Measurements from ENCODE around the gene OR2A2. TPM values are rescaled to one million over a fixed set of nuclear protein-coding genes. Genes with fewer than 3 reads are reported as not detected.

OR2A2 gene
- total and polyA plus RNA-seq, 10 of the 15 experiments (the other 5 are each of a cell fraction or from before 2014, with no cell fraction given) = not detected

- TF ChIP-seq DPF2 (IDR thresholded peaks at IDR 0.05) (no peak), NR2F1 (conservative IDR thresholded peaks at IDR 0.05) (0 out of 2 replicates have a peak, but pooled peaks have one; percentile 6)
- DNase-seq (ENCODE audit: low read depth, low spot score) (no peak), ATAC-seq (no peak), FAIRE-seq (no peak)
- ChIA-PET POLR2A (no interaction called here), CTCF (interaction anchor here (1.7 kb wide), 1 partner anchor 23 kb away, joined by 8 read pairs; no protein-coding TSS in a partner anchor), RAD21 (ENCODE audit: unreplicated experiment) (no interaction called here), SMC1A (ENCODE audit: uncharacterized antibody, unreplicated experiment) (interaction anchor here (0.6 to 1.3 kb wide), 3 partner anchors 11 to 1209 kb away, joined by 3 to 4 read pairs (median 3); no protein-coding TSS in a partner anchor)
- no peak overlapping the region for H3K9ac ChIP-seq (ENCODE audit: control insufficient read depth, insufficient read depth, low read length)
- no peak overlapping the region for H2AFZ ChIP-seq (ENCODE audit: control insufficient read depth, low read depth, low read length)
- no peaks in the 10 kb centered on the region for H3K27me3 ChIP-seq (replicated peaks in 1 of 2; ENCODE audit: control insufficient read depth in 2 of 2, insufficient read depth in 2 of 2, low read length in 1 of 2)
- intact Hi-C loops (cut with micrococcal nuclease; ENCODE audit: unreplicated experiment) (no loop called here), in situ Hi-C loops (cut with MboI) (no loop called here)
- no peaks in the 10 kb centered on the region for H3K79me2 ChIP-seq (ENCODE audit: control insufficient read depth, insufficient read depth, low read length)
- no peak overlapping the region for H3K4me3 ChIP-seq
- H3K4me1 ChIP-seq (ENCODE audit: control insufficient read depth, insufficient read depth, low read length) = no peaks in the 10 kb centered on the region
- no peak overlapping the region for H3K4me2 ChIP-seq (ENCODE audit: control insufficient read depth, insufficient read depth)
- no peaks in the 10 kb centered on the region for H4K20me1 ChIP-seq (ENCODE audit: control insufficient read depth, insufficient read depth)
- H3K36me3 ChIP-seq (ENCODE audit: control insufficient read depth in 2 of 2, insufficient read depth in 2 of 2, low read length in 1 of 2) = no peaks in the 10 kb centered on the region
- H3K9me3 ChIP-seq (replicated peaks; ENCODE audit: control insufficient read depth, insufficient read depth, low read length) = no peaks in the 10 kb centered on the region
- H3K27ac ChIP-seq (ENCODE audit: control insufficient read depth, insufficient read depth) = no peak overlapping the region
- no TSS peak for BruUV-seq (replicated peaks)
Observed at GRCh38 chr7:144105211-144105610, 4.2 kb upstream of the OR2A2 start.

- POLR2A ChIA-PET = no interaction called here
- in situ Hi-C loops (cut with MboI) = no loop called here
- FAIRE-seq = no peak
Observed at GRCh38 chr7:144110272-144110671, 889 bp downstream of the OR2A2 start.

More at GRCh38 chr7:144110272-144110671, 889 bp downstream of the OR2A2 start:
- Histone ChIP-seq H4K20me1 (ENCODE audit: control insufficient read depth, insufficient read depth) (no peaks in the 10 kb centered on the region), H3K27ac (ENCODE audit: control insufficient read depth, insufficient read depth) (no peak overlapping the region), H3K4me1 (ENCODE audit: control insufficient read depth, insufficient read depth, low read length) (no peaks in the 10 kb centered on the region), H3K9me3 (replicated peaks; ENCODE audit: control insufficient read depth, insufficient read depth, low read length) (no peaks in the 10 kb centered on the region), H2AFZ (ENCODE audit: control insufficient read depth, low read depth, low read length) (no peak overlapping the region), H3K36me3 (ENCODE audit: control insufficient read depth in 2 of 2, insufficient read depth in 2 of 2, low read length in 1 of 2) (no peaks in the 10 kb centered on the region), H3K4me3 (no peak overlapping the region), H3K4me2 (ENCODE audit: control insufficient read depth, insufficient read depth) (no peak overlapping the region), H3K9ac (ENCODE audit: control insufficient read depth, insufficient read depth, low read length) (no peak overlapping the region), H3K27me3 (replicated peaks in 1 of 2; ENCODE audit: control insufficient read depth in 2 of 2, insufficient read depth in 2 of 2, low read length in 1 of 2) (no peaks in the 10 kb centered on the region), H3K79me2 (ENCODE audit: control insufficient read depth, insufficient read depth, low read length) (no peaks in the 10 kb centered on the region)
- TF ChIP-seq YY1 (IDR thresholded peaks at IDR 0.05; ENCODE audit: low read depth, low read length) (no peak), NBN (IDR thresholded peaks at IDR 0.05) (no peak), ETV6 (conservative IDR thresholded peaks at IDR 0.05 in 1 of 2, IDR thresholded peaks at IDR 0.05 in 1 of 2; ENCODE audit: borderline replicate concordance in 1 of 2, low read depth in 1 of 2) (no peak), E2F4 (IDR thresholded peaks at IDR 0.05; ENCODE audit: low read depth, low read length) (no peak)
- RAD21 ChIA-PET (ENCODE audit: unreplicated experiment) = no interaction called here
- CTCF ChIA-PET = no interaction called here
- intact Hi-C loops (cut with micrococcal nuclease; ENCODE audit: unreplicated experiment) = no loop called here
- BruUV-seq (replicated peaks) = no TSS peak
- SMC1A ChIA-PET (ENCODE audit: uncharacterized antibody, unreplicated experiment) = no interaction called here
- ATAC-seq (no peak), DNase-seq (ENCODE audit: low read depth, low spot score) (no peak)
- WGBS (ENCODE audit: insufficient coverage, insufficient replicate concordance, low lambda C conversion rate, missing lambda C conversion rate) = 15% methylated on average over 5 of the region's 5 CpGs

All from GM12878 (cell line).